LNCaP clone FGC (cell line): Measurements from ENCODE around the gene ABHD12B.

ENCODE experiments used
- DNase-seq: peaks from one replicate; pipeline ENCODE4 v3.0.0-alpha.2; 2011; ENCODE audit warnings: low read depth
- H3K4me3 ChIP-seq: 2 replicates; pipeline ENCODE4 v1.5.1; 2011; ENCODE audit warnings: mild to moderate bottlenecking, low read depth, low read length, control low read depth
- TF ChIP-seq, protein P1 (sequence below): IDR thresholded peaks from 2 replicates; pipeline ENCODE4 v1.5.1; 2012; ENCODE audit warnings: mild to moderate bottlenecking; ENCODE audit not compliant: control insufficient read depth, insufficient read depth; ENCODE audit errors: extremely low read depth

Gene ABHD12B

DNA sequence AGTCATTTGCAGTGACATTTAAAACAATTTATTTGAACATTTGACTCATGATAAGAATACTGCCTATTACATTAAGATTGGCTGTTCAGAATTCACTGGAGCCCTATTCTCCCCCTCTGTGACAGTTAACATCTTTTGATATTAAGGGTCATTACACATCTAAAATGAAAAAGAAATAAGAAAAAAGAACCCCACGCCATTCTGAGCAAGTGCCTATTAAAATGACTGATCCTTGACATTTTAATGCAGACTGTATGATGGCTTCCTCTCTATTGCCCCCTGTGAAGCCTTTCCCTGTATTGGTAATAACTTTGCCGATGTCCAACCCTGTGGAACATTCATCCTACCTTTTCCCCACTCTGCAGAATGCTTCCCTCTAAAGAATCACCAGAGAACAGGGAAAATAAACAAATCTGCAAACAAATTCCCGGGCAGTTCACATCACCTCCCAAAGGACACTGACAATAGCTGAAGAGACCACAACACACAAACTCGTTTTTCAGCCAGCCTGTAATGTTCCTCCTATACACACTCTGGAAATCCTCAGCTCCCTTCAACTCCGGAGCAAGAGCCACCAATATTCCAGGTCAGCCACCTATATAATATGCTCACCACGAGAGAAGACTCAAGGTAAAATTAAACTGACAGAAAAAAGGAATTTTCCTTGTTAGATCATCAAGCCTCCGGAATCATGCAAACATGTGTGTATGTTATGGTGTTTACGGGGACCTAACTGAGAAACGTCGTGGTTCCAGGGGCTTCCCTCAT lies 42.9 kb upstream of the ABHD12B start:
- TF ChIP-seq, protein P1, sequence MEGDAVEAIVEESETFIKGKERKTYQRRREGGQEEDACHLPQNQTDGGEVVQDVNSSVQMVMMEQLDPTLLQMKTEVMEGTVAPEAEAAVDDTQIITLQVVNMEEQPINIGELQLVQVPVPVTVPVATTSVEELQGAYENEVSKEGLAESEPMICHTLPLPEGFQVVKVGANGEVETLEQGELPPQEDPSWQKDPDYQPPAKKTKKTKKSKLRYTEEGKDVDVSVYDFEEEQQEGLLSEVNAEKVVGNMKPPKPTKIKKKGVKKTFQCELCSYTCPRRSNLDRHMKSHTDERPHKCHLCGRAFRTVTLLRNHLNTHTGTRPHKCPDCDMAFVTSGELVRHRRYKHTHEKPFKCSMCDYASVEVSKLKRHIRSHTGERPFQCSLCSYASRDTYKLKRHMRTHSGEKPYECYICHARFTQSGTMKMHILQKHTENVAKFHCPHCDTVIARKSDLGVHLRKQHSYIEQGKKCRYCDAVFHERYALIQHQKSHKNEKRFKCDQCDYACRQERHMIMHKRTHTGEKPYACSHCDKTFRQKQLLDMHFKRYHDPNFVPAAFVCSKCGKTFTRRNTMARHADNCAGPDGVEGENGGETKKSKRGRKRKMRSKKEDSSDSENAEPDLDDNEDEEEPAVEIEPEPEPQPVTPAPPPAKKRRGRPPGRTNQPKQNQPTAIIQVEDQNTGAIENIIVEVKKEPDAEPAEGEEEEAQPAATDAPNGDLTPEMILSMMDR, result no peak
- DNase-seq, result no peak
- no peak overlapping the region for H3K4me3 ChIP-seq

DNA sequence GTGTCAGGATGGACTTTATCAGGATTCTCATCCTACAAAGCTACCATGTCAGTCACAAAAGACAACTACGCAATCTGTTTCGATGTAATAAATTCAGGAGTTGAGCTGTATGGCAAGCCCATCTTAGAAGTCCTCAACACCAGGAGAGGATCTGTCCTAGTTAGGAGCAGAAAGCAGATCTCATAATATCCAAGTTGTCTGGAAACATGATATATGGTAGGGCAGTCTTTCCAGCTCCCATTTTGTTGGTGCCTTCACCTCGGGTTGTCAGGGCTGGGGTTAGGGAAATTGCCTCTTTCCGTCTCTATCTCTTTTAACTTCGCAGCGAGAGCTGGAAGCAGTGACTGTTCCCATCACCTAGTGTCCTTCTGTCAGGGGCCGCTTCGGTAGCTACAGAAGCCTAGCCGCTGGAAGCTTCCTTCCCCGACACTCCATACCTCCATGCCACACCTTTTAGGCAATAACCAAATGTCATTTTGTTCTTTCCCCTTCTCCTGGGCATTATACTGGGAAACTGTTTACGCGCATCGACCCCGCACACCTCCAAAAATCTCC lies 42.3 kb upstream of the ABHD12B start:
- no peak for DNase-seq
- TF ChIP-seq, protein P1, result no peak
- peak overlapping the region; percentile 65 for H3K4me3 ChIP-seq

DNA sequence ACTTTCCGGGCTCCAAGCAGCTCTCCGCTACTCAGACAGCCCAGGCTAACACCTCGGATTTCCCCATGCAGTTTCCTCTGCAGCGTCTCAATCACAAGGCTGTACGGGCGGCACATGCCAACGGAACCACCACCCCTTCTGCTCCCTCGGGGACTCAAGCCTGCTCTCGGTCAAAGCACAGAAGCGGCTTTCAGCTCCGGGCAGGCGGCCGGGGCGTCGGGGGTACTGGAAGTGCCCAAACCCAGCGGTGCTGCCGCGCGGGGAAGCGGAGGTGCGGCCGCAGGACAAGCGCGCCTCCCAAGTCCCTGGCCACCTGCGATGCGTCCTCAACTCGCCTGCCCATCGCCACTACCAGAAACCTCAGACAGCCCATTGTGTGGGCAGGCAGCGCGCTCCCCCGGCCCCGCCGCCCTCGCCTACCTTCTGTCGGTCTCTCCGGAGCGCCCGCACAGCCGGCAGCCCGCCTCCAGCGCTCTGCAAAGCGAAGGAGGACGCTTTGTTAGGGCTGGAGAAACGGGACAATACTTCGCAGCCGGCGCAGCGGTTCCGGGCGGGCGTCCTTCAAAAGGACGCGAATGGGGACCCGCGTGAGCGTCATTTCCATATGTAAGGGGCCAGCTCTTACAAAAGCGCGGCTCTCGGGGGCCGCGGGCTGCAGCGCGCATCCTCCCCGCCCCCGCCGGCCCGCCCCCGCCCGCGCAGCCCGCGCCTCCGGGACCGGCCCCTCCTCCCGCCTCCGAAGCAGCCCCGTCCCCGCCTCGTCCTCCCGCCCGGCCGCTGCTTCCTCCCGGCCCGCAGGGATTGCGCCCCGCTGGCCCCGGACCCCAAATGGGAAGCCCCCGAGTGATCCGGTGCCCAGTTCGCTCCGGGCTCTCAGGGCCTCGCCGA lies 41.6 kb upstream of the ABHD12B start:
- TF ChIP-seq, protein P1, result no peak
- no peak for DNase-seq

DNA sequence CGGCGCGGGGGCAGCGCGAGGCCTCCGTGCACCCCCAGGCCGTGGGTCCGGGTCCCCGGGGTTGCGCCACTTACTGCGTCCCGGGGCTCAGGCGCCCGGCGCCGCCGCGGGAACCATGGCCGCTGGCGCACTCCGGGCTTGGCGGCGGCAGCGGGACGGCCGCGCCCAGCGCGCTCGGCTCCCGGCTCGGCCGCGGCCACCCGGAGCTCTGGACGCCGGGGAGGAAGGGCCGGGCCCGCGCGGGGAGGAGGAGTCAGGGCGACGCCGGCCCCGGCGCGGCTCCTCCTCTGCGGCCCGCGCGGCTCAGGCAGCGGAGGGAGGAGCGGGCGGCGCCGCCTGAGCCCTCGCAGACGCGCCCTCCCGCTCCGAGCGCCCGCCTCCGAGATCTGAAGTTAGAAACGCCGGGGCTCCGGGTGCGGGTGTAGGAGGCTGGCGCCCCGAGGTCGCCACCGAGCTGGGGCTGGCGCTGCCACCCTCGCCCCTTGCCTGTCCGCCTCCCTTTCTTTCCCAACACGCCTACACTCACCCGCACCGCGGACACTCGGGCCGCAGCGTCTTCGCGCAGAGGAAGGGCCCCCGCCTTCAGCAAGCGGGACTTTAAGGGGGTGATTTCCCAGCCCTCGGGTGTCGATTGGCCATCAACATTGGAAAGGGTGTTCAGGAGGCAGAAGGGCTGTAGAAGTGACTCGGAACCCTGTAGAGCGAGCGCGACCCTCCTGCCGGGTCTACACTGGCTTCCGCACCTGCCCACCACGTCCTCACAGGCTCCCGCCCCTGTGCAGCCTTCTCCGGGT lies 40.7 kb upstream of the ABHD12B start, which contains the start of gene NIN:
Gene NIN, minus strand, starts transcription at position 231 of the 794 bp plus-strand sequence. CDS start 9,106 bp downstream, outside the sequence.
- DNase-seq, result no peak
- TF ChIP-seq, protein P1, result no peak
- peak within 1 kb of the TSS; percentile 65 for H3K4me3 ChIP-seq

More for the DNA sequence above, 41.6 kb upstream of the ABHD12B start:
- H3K4me3 ChIP-seq, result peak overlapping the region; percentile 65

DNA sequence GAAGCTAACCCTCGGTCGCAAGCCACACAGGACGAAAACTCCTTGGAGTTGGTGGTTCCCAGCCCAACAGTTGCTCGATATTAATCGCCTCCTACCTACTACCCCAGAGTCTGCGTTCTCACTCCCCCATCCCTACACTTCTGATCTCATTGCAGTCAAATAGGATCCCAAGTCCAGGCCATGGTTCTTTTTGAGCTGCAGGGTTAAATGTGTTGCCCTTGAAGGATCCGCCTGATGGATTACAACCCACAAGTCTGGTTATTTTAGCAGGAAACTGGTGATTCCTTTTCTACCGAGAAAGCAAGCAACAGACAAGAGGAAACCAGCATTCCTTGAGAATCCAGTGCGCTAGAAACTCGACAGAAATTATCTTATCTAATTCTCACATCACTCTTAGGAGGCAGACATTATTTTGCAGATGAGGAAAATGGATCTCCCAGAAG lies 40.1 kb upstream of the ABHD12B start:
- TF ChIP-seq, protein P1, result no peak
- DNase-seq, result no peak
- peak overlapping the region; percentile 63 for H3K4me3 ChIP-seq
